HepG2 (cell line): ENCODE results near the gene SOX9. TPM values are rescaled to one million over a fixed set of nuclear protein-coding genes. Genes with fewer than 3 reads are reported as not detected.

Source experiments
- CTCF ChIP-seq: sonication (generic); formaldehyde crosslinking; IDR thresholded peaks from 2 replicates; pipeline ENCODE4 v1.5.0; 2020; ENCODE audit warnings: mild to moderate bottlenecking, missing genetic modification reagents, moderate library complexity
- DMAP1 ChIP-seq: IDR thresholded peaks from 2 replicates; pipeline ENCODE4 v1.6.1; 2016
- JDP2 ChIP-seq: sonication (generic); formaldehyde crosslinking; IDR thresholded peaks from 2 replicates; pipeline ENCODE4 v1.8.1; 2022; ENCODE audit warnings: missing genetic modification reagents, borderline replicate concordance
- KAT7 ChIP-seq: IDR thresholded peaks from 2 replicates; pipeline ENCODE4 v1.6.1; 2018; ENCODE audit warnings: borderline replicate concordance, missing compliant biosample characterization
- NBN ChIP-seq: fragments of 450-650 bp; conservative IDR thresholded peaks from 2 replicates; pipeline ENCODE4 v1.6.1; 2017
- PLRG1 ChIP-seq: fragments of 450-650 bp; conservative IDR thresholded peaks from 2 replicates; pipeline ENCODE4 v1.6.1; 2016
- THAP9 ChIP-seq: sonication (generic); formaldehyde crosslinking; IDR thresholded peaks from 2 replicates; pipeline ENCODE4; 2020; ENCODE audit warnings: missing genetic modification reagents, mild to moderate bottlenecking, borderline replicate concordance
- ZNF746 ChIP-seq: sonication (generic); formaldehyde crosslinking; IDR thresholded peaks from 2 replicates; pipeline ENCODE4 v1.8.0; 2022; ENCODE audit warnings: mild to moderate bottlenecking, missing genetic modification reagents
- polyA plus RNA-seq, 8 experiments: library from polyadenylated mRNA; depleted of rRNA in 3 of 8; stranded (reverse) in 7 of 8; unstranded in 1 of 8; fragments of >200 nt; fragmentation: Illumina TruSeq in 4 of 8; extraction: Trizol in 4 of 8; gene quantifications; 2 replicates each; pipeline versions ENCODE4 v1.2.1 to v1.2.3, GENCODE V29; 2011 to 2016; ENCODE audit warnings: low read depth in 4 of 8, missing spikeins in 1 of 8, mixed read lengths in 1 of 8; ENCODE audit not compliant: insufficient read depth in 1 of 8
- total RNA-seq, 5 experiments: library from RNA; depleted of rRNA; stranded (reverse); fragments of >200 nt; fragmentation: Illumina TruSeq; extraction: Trizol; gene quantifications; 2 replicates each; pipeline ENCODE4 v1.2.3, GENCODE V29; 2016; ENCODE audit warnings: low read depth in 1 of 5
- TF ChIP-seq, protein P1 (sequence below): sonication (generic); formaldehyde crosslinking; IDR thresholded peaks from 2 replicates; pipeline ENCODE4 v1.4.0; 2020; ENCODE audit warnings: missing genetic modification reagents, mild to moderate bottlenecking, borderline replicate concordance
- TF ChIP-seq, protein P2 (sequence below): sonication (generic); formaldehyde crosslinking; IDR thresholded peaks from 2 replicates; pipeline ENCODE4 v1.9.0; 2021; ENCODE audit warnings: missing genetic modification reagents, mild to moderate bottlenecking, borderline replicate concordance
- TF ChIP-seq, protein P3 (sequence below): sonication (generic); formaldehyde crosslinking; IDR thresholded peaks from 2 replicates; pipeline ENCODE4 v1.4.0; 2020; ENCODE audit warnings: missing genetic modification reagents
- TF ChIP-seq, protein P4 (sequence below): sonication (generic); formaldehyde crosslinking; IDR thresholded peaks from 2 replicates; pipeline ENCODE4 v1.4.0; 2020; ENCODE audit warnings: missing genetic modification reagents

SOX9 gene
- total and polyA plus RNA-seq, 2 of the 13 experiments (the other 11 are each of a cell fraction or from before 2014, with no cell fraction given), result 16.1 to 27.6 TPM

GRCh38 chr17:72122765-72123529 lies 2.1 kb downstream of the SOX9 start (continued):
- TF ChIP-seq, protein P1, sequence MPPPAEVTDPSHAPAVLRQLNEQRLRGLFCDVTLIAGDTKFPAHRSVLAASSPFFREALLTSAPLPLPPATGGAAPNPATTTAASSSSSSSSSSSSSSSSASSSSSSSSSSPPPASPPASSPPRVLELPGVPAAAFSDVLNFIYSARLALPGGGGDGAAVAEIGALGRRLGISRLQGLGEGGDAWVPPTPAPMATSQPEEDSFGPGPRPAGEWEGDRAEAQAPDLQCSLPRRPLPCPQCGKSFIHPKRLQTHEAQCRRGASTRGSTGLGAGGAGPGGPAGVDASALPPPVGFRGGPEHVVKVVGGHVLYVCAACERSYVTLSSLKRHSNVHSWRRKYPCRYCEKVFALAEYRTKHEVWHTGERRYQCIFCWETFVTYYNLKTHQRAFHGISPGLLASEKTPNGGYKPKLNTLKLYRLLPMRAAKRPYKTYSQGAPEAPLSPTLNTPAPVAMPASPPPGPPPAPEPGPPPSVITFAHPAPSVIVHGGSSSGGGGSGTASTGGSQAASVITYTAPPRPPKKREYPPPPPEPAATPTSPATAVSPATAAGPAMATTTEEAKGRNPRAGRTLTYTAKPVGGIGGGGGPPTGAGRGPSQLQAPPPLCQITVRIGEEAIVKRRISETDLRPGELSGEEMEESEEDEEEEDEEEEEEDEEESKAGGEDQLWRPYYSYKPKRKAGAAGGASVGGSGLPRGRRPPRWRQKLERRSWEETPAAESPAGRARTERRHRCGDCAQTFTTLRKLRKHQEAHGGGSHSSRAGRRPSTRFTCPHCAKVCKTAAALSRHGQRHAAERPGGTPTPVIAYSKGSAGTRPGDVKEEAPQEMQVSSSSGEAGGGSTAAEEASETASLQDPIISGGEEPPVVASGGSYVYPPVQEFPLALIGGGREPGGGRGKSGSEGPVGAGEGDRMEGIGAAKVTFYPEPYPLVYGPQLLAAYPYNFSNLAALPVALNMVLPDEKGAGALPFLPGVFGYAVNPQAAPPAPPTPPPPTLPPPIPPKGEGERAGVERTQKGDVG (CRISPR knock-in tag), result no peak
- TF ChIP-seq DMAP1 (CRISPR knock-in tag) (no peak), JDP2 (CRISPR knock-in tag) (no peak), KAT7 (CRISPR knock-in tag) (peak; percentile 87; the same call in 1 of the 2 replicates), THAP9 (no peak; the same call in 1 of the 2 replicates), NBN (no peak), PLRG1 (no peak), CTCF (CRISPR knock-in tag) (peak; percentile 12; the same call in 1 of the 2 replicates), ZNF746 (CRISPR knock-in tag) (peak; percentile 96; the same call in 1 of the 2 replicates)
- TF ChIP-seq, protein P2, sequence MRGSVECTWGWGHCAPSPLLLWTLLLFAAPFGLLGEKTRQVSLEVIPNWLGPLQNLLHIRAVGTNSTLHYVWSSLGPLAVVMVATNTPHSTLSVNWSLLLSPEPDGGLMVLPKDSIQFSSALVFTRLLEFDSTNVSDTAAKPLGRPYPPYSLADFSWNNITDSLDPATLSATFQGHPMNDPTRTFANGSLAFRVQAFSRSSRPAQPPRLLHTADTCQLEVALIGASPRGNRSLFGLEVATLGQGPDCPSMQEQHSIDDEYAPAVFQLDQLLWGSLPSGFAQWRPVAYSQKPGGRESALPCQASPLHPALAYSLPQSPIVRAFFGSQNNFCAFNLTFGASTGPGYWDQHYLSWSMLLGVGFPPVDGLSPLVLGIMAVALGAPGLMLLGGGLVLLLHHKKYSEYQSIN (CRISPR knock-in tag), result no peak
- TF ChIP-seq, protein P3, sequence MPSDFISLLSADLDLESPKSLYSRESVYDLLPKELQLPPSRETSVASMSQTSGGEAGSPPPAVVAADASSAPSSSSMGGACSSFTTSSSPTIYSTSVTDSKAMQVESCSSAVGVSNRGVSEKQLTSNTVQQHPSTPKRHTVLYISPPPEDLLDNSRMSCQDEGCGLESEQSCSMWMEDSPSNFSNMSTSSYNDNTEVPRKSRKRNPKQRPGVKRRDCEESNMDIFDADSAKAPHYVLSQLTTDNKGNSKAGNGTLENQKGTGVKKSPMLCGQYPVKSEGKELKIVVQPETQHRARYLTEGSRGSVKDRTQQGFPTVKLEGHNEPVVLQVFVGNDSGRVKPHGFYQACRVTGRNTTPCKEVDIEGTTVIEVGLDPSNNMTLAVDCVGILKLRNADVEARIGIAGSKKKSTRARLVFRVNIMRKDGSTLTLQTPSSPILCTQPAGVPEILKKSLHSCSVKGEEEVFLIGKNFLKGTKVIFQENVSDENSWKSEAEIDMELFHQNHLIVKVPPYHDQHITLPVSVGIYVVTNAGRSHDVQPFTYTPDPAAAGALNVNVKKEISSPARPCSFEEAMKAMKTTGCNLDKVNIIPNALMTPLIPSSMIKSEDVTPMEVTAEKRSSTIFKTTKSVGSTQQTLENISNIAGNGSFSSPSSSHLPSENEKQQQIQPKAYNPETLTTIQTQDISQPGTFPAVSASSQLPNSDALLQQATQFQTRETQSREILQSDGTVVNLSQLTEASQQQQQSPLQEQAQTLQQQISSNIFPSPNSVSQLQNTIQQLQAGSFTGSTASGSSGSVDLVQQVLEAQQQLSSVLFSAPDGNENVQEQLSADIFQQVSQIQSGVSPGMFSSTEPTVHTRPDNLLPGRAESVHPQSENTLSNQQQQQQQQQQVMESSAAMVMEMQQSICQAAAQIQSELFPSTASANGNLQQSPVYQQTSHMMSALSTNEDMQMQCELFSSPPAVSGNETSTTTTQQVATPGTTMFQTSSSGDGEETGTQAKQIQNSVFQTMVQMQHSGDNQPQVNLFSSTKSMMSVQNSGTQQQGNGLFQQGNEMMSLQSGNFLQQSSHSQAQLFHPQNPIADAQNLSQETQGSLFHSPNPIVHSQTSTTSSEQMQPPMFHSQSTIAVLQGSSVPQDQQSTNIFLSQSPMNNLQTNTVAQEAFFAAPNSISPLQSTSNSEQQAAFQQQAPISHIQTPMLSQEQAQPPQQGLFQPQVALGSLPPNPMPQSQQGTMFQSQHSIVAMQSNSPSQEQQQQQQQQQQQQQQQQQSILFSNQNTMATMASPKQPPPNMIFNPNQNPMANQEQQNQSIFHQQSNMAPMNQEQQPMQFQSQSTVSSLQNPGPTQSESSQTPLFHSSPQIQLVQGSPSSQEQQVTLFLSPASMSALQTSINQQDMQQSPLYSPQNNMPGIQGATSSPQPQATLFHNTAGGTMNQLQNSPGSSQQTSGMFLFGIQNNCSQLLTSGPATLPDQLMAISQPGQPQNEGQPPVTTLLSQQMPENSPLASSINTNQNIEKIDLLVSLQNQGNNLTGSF (CRISPR knock-in tag), result peak; percentile 75; the same call in 1 of the 2 replicates
- TF ChIP-seq, protein P4, sequence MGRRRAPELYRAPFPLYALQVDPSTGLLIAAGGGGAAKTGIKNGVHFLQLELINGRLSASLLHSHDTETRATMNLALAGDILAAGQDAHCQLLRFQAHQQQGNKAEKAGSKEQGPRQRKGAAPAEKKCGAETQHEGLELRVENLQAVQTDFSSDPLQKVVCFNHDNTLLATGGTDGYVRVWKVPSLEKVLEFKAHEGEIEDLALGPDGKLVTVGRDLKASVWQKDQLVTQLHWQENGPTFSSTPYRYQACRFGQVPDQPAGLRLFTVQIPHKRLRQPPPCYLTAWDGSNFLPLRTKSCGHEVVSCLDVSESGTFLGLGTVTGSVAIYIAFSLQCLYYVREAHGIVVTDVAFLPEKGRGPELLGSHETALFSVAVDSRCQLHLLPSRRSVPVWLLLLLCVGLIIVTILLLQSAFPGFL (CRISPR knock-in tag), result no peak
